ENCODE measurements around the gene ESRRG.

ESRRG gene

GRCh38 chr1:216665856-216666255 is 57.4 kb downstream of the ESRRG start:
- no peak overlapping the region for H3K4me3 ChIP-seq (ENCODE audit: low read depth, low read length)
- DNase-seq (ENCODE audit: low read depth): no peak
- TF ChIP-seq CTCF (IDR thresholded peaks at IDR 0.05; ENCODE audit: low read depth, low read length, missing control alignments): no peak

- no peak for DNase-seq (ENCODE audit: low read depth)
- no peak for TF ChIP-seq CTCF (IDR thresholded peaks at IDR 0.05; ENCODE audit: low read depth, low read length, missing control alignments)
- H3K4me3 ChIP-seq (ENCODE audit: low read depth, low read length): no peak overlapping the region
Observed at GRCh38 chr1:216665406-216665805, 57.8 kb downstream of the ESRRG start.

DNA sequence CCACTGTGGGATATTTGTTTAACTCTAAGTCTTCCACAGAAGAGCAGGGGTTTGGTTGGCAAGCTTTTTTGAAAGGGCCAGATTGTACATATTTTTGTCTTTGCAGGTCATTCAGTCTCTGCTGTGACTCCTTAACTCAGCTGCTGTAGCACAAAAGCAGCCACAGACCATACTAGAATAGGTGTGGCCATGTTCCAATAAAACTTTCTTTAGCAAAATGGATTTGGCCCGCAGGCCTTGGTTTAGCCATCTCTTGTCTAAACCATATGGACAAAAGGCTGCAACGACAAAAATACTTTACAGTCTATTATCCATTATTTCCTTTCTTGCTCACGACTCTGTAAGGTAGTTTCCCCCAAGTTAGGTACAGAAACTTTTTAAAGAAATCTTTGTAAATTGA is 60.5 kb downstream of the ESRRG start:
- no peak for DNase-seq (ENCODE audit: low read depth)

GRCh38 chr1:216660561-216660960 is 62.7 kb downstream of the ESRRG start:
- no peak for TF ChIP-seq CTCF (IDR thresholded peaks at IDR 0.05; ENCODE audit: low read depth, low read length, missing control alignments)

More for the DNA sequence above, 60.5 kb downstream of the ESRRG start:
- no peak overlapping the region for H3K4me3 ChIP-seq (ENCODE audit: low read depth, low read length)
- no peak for TF ChIP-seq CTCF (IDR thresholded peaks at IDR 0.05; ENCODE audit: low read depth, low read length, missing control alignments)

GRCh38 chr1:216653001-216653400 is 70.2 kb downstream of the ESRRG start:
- no peak for DNase-seq (ENCODE audit: low read depth)
- no peak overlapping the region for H3K4me3 ChIP-seq (ENCODE audit: low read depth, low read length)
- no peak for TF ChIP-seq CTCF (IDR thresholded peaks at IDR 0.05; ENCODE audit: low read depth, low read length, missing control alignments)

More at GRCh38 chr1:216660561-216660960, 62.7 kb downstream of the ESRRG start:
- no peak overlapping the region for H3K4me3 ChIP-seq (ENCODE audit: low read depth, low read length)
- DNase-seq (ENCODE audit: low read depth): no peak

- DNase-seq (ENCODE audit: low read depth): no peak
- H3K4me3 ChIP-seq (ENCODE audit: low read depth, low read length): no peak overlapping the region
- no peak for TF ChIP-seq CTCF (IDR thresholded peaks at IDR 0.05; ENCODE audit: low read depth, low read length, missing control alignments)
Observed at GRCh38 chr1:216651826-216652418, 71.3 kb downstream of the ESRRG start.

- DNase-seq (ENCODE audit: low read depth): no peak
Observed at GRCh38 chr1:216643176-216643575, 80.1 kb downstream of the ESRRG start.

More at GRCh38 chr1:216643176-216643575, 80.1 kb downstream of the ESRRG start:
- TF ChIP-seq CTCF (IDR thresholded peaks at IDR 0.05; ENCODE audit: low read depth, low read length, missing control alignments): no peak
- no peak overlapping the region for H3K4me3 ChIP-seq (ENCODE audit: low read depth, low read length)
